GM12892 (cell line): Measurements from ENCODE around the gene DDX10.

ENCODE experiments used
- DNase-seq: peaks from one replicate; pipeline ENCODE4 v3.0.0; 2011; ENCODE audit not compliant: insufficient read length
- FAIRE-seq: peaks from 2 replicates; lab custom pipeline; 2011; peaks lifted over from hg19 to GRCh38; lab: Jason Lieb, UNC
- POLR2A ChIP-seq: IDR thresholded peaks from 2 replicates; pipeline ENCODE4 v1.6.1; 2011; ENCODE audit warnings: low read depth, low read length, control low read depth
- POLR2AphosphoS5 ChIP-seq: IDR thresholded peaks from 2 replicates; pipeline ENCODE4 v1.6.1; 2011; ENCODE audit warnings: low read depth, low read length, control low read depth
- TAF1 ChIP-seq: IDR thresholded peaks from 2 replicates; pipeline ENCODE4 v1.6.1; 2011; ENCODE audit warnings: low read depth, mild to moderate bottlenecking, control low read depth, low read length, borderline replicate concordance

The DDX10 gene

DNA sequence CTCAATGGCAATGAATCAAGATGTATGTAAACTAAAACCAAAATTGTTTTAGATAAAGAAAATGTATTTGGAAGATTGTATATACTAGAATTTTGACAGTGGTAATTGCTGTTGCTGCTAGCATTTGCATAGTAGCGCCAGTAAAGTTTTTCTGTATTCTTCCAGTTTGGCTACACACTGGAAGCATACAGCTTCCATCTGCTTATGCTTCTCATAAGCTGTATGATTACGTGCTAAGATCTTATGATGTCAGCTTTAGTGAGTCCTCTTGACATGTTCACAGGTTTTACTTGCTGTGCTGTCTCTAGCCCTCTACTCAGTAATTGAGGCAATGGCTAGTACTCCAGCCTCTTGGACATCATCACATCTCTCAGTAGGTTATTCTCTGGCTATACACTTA, 256.3 kb downstream of the DDX10 start:
- FAIRE-seq: no peak
- TF ChIP-seq POLR2AphosphoS5 (no peak), TAF1 (no peak), POLR2A (no peak)

GRCh38 chr11:108922241-108922640, 257.4 kb downstream of the DDX10 start:
- DNase-seq (no peak), FAIRE-seq (no peak)
- TF ChIP-seq POLR2A: no peak
- no peak for TF ChIP-seq TAF1
- TF ChIP-seq POLR2AphosphoS5: no peak

More for the DNA sequence above, 256.3 kb downstream of the DDX10 start:
- no peak for DNase-seq

GRCh38 chr11:108923413-108923812, 258.5 kb downstream of the DDX10 start:
- FAIRE-seq (peak; percentile 36), DNase-seq (no peak)
- no peak for TF ChIP-seq TAF1
- TF ChIP-seq POLR2A: no peak
- TF ChIP-seq POLR2AphosphoS5: no peak

GRCh38 chr11:108926171-108926840, 261.4 kb downstream of the DDX10 start:
- TF ChIP-seq TAF1: no peak
- no peak for TF ChIP-seq POLR2AphosphoS5
- no peak for TF ChIP-seq POLR2A
- no peak for FAIRE-seq
- DNase-seq: no peak

DNA sequence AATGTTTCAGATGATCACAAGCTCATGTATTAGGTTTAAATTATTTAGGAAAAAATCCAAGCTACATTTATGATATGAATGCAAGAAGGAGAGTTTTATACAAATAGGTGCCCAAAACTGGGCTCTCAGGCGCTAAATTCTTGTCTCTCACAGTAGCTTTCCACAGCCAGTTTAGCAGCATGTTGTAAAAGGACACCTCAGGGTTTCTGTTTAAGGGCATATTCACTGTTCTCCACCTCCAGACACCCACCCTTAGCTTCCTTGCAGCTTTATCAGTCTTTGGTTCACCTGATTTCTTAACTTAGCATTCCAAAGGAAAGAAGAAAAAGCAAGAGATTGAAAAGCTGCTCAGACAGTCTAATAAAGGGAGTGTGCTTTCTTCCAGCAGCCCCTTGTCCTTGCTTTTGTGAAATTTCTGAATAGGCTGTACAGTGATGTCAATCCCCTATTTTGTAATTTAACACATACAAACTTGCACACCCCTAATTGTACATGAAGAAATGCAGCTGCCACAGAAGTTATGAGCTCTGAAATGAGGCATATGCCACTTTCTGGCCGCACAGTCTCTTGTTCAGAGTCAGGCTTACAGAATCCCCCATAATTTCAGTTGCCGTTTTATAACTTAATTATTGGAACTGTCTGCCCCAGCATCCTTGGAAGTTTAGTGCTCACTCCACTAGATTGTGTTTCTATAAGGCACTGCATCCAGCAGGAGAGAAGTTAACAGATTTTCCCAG, 262.1 kb downstream of the DDX10 start:
- FAIRE-seq (no peak), DNase-seq (no peak)
- no peak for TF ChIP-seq TAF1
- no peak for TF ChIP-seq POLR2AphosphoS5
- no peak for TF ChIP-seq POLR2A

GRCh38 chr11:108927791-108928545, 263.1 kb downstream of the DDX10 start:
- DNase-seq (no peak), FAIRE-seq (no peak)
- TF ChIP-seq POLR2AphosphoS5: no peak
- TF ChIP-seq TAF1: no peak
- TF ChIP-seq POLR2A: no peak

DNA sequence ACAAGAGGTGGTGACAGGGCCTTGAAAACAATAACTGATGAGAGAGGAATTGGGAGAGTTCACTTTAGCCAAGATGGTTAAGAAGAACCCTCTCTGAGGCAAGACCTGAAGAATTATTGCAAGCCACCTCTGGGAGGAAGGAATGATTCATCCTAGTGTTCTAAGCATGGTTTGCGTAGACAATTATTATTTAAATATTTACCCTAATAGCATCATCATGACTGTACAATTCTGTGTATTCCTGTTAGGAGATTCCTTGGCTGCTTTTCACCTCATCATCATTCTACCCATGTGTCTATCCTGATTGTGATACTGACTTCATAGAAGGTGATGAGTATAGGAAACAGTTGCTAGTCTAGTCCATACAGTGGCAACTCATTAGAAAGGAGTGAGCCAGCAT, 264.4 kb downstream of the DDX10 start:
- no peak for DNase-seq
- TF ChIP-seq POLR2AphosphoS5 (no peak), TAF1 (no peak), POLR2A (no peak)
- FAIRE-seq: no peak

GRCh38 chr11:108931168-108931567, 266.3 kb downstream of the DDX10 start:
- TF ChIP-seq TAF1 (no peak), POLR2AphosphoS5 (no peak), POLR2A (no peak)
- FAIRE-seq (no peak), DNase-seq (no peak)

DNA sequence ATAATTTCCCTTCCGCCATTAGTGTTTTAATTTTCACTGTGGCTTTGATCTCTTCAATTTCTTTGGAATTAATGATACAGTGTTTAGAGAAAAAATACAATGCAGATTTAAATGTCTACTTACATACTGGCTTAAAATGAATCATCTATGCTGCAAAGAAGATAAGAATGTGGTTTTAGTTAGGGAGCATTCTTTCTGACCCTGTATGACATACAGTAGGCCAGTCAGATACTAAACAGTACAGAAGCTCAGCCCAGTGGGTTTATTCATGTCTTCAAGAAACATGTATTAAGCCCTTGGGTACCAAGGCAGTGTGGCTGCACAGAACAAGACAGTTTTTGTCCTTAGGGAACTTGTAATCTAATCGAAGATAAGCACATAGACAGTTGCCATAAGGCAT, 268.8 kb downstream of the DDX10 start:
- TF ChIP-seq POLR2A (no peak), POLR2AphosphoS5 (no peak), TAF1 (no peak)
- no peak for DNase-seq
- peak; percentile 9 for FAIRE-seq

- no peak for DNase-seq
These were observed 269.4 kb downstream of the DDX10 start for GRCh38 chr11:108934289-108934688.

GRCh38 chr11:108934696-108935095, 269.8 kb downstream of the DDX10 start:
- TF ChIP-seq POLR2AphosphoS5 (no peak), POLR2A (no peak), TAF1 (no peak)
- no peak for DNase-seq
- FAIRE-seq: no peak

More at GRCh38 chr11:108934289-108934688, 269.4 kb downstream of the DDX10 start:
- no peak for FAIRE-seq
- TF ChIP-seq POLR2AphosphoS5: no peak
- no peak for TF ChIP-seq POLR2A
- no peak for TF ChIP-seq TAF1

- TF ChIP-seq POLR2A: no peak
- no peak for TF ChIP-seq POLR2AphosphoS5
- TF ChIP-seq TAF1: no peak
- DNase-seq: no peak
- FAIRE-seq: no peak
These were observed 272.9 kb downstream of the DDX10 start for GRCh38 chr11:108937746-108938145.
